HG02678 (cell line): Measurements from ENCODE around the gene BCAP29.
"Not testable (repeated sequence)": the region's sequence is repeated elsewhere in the genome, so short reads cannot be mapped to it uniquely, and the experiment has no call there.

Experiments
- ATAC-seq: cut with Tn5 transposase; IDR thresholded peaks from one replicate; pipeline ENCODE4 v1.9.1; 2021; ENCODE audit warnings: mild to moderate bottlenecking, moderate library complexity; ENCODE audit not compliant: unreplicated experiment

BCAP29 gene

DNA sequence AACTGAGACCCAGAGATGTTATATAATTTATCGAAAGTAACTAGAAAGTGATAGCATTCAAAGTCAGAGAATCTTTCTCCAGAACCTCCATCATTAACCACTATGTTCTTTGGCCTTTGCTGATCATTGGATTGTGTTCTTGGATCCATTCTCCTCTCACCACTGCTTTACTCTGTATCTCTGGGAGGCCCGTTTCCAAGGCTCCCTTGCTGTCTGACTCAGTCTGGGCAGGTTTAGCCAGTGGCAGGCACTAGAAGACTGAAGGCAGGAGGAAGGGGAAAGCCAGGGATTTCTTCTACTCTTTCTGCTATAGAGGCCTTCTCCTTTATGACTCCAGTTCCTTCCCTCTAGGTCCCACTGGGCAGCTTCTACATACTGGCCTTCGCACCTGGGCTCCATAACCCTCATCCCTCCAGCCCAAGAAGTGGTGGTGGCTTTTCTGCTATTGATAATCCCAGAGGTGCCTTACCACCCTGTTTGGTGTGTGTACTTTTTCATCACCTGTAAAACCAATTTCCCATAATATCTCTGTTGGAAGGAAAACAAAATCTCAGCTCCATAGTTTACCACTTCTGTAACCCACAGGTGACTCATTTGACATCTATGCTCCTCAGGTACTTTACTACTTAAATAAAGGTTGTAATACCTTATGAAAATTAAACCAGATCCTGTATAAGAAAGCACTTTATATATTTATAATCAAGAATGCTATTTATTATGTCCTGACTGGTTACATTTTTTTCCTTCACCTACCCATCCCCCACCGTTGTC, 36.0 kb downstream of the BCAP29 start:
- ATAC-seq, result no peak

DNA sequence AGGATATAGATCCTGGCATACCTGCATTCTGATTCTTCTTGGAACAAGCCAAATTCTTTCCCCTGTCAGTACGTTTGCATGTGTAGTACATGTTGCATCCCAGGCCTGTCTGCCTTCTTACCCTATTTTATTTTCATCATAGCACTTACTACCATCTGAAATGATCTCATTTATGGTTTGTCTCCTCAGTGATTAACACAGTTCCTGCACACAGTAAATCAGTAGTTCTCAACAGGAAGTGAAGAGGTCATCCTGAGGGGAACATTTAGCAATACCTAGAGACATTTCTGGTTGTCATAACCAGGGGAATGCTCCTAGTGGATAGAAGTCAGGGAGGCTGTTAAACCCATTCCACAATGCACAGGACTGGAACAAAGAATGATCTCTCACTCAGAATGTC, 42.4 kb downstream of the BCAP29 start:
- no peak for ATAC-seq

DNA sequence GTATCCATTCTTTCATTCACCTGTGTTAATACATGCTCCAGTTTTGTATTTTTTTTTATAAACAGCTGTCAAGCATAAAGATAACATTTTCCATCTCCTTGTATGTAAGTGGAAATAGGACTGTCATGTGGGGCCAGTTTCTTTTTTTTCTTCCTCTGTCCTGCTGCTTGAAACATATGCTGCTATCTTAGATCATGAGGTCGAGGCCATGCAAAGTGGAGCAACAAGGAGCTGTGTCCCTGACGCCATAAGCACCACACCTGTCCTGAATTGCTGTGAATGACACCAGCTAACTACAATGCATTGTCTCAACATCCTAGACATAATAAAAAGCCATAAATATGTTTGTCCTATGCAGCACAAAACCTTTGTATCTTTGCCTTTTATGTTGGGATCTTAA, 42.8 kb downstream of the BCAP29 start:
- no peak for ATAC-seq

DNA sequence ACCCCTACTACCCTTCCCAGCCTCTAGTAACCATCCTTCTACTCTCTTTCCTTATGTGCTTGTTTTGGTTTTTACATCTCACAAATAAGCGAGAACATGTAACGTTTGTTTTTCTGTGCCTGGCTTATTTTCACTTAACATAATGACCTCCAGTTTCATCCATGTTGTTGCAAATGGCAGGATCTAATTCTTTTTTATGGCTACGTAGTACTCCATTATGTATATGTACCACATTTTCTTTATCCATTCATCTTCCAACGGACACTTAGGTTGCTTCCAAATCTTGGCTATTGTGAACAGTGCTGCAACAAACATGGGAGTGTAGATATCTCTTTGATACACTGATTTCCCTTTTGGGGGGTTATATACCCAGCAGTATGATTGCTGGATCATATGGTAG, 47.0 kb downstream of the BCAP29 start:
- no peak for ATAC-seq

DNA sequence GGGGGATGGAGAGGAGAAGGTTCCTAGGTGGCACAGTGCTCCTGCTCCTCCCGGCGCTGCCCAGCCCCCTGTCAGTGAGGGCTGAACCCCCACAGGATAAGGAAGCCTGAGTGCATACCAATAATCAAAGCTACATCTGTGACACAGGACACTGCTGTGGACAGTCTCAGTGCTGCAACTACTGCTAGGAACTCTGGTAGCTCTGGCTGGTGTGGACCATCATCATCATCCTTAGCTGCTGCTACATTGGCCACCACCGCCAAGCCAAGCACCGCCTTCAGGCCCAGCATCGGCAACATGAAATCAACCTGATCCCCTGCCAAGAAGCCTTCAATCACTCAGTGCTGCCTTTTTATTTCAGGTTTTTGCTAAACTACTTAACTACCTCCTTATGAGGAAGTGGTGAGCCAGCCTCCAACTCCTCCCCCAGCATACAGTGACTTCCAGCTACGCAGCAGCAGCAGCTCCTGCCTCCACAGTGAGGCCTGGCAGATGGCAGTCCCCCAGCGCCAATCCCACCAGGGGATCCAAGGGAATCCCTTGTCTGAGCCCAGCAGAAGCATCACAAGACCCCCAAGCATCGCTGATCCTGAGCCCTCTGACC, 48.5 kb downstream of the BCAP29 start:
- no peak for ATAC-seq

GRCh38 chr7:107630342-107630741, 50.3 kb downstream of the BCAP29 start:
- ATAC-seq, result no peak

GRCh38 chr7:107631588-107632491, 51.8 kb downstream of the BCAP29 start:
- no peak for ATAC-seq

- no peak for ATAC-seq
Observed at GRCh38 chr7:107632492-107632865, 52.4 kb downstream of the BCAP29 start.

- peak; percentile 95 for ATAC-seq
Observed at GRCh38 chr7:107638594-107638993, 58.5 kb downstream of the BCAP29 start.

DNA sequence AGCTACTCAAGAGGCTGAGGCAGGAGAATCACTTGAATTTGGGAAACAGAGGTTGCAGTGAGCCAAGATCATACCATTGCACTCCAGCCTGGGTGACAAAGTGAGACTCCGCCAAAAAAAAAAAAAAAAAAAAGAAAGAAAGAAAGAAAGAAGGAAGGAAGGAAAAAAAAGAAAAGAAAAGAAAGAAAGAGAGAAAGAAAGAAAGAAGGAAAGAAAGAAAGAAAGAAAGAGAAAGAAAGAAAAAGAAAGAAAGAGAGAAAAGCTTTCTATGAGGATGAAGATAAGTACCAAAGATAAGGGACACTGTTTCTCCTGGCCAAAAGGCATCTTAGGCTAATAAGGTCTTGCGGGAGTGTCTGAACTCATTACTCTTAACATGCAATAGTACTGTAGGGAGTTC, 59.0 kb downstream of the BCAP29 start:
- not testable (repeated sequence) for ATAC-seq

DNA sequence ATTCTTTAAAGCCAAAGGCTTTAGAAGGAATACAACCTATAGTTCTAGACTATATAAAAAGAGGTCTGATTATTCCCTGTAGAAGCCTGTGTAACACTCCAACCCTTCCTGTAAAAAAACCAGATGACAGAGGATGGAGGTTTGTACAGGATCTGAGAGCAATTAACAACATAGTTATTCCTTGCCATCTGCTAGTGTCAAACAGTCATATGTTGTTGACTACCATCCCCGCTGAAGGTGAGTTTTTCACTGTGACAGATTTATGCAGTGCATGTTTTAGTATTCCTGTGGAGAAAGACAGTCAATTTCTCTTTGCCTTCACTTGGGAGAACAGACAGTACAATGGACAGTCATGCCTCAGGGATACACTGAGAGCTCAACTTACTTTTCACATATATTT, 61.6 kb downstream of the BCAP29 start:
- no peak for ATAC-seq

DNA sequence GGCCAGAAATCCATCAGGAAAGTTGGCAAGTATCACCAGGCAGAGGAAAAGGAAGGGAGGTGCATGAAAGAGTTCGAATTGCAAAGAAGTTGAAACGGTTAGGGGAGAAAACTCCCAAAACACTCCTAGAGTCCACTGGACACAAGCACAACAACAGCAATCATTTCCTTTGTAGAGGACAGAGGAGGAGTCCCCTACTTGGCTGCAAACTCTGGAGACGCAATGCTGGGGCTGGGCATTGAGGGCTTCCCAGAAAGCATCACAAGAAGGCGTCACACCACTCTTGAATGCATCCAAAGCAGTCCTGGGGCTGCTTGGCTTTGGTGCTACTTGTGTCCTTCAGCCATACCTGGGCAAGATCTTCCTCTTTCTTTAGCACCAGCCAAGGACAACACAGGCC, 62.5 kb downstream of the BCAP29 start:
- no peak for ATAC-seq

DNA sequence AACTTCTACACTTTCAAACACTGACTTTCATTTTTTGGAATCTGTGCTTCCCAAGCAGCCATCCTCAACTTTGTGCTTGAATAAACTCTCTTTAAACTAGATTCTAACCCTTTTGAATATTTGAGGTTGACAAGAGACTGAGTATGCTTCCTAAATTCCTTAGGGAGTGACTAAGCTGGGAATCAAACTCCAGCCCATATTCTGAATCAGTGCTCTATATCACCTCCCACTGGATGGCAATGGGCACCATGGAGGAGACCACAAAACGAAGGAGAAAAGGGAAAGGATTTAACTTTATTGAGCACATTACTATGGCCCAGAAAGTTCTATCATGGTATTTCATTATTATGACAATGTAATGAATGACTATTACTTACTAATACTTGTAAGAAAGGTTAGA, 63.4 kb downstream of the BCAP29 start:
- ATAC-seq, result no peak

DNA sequence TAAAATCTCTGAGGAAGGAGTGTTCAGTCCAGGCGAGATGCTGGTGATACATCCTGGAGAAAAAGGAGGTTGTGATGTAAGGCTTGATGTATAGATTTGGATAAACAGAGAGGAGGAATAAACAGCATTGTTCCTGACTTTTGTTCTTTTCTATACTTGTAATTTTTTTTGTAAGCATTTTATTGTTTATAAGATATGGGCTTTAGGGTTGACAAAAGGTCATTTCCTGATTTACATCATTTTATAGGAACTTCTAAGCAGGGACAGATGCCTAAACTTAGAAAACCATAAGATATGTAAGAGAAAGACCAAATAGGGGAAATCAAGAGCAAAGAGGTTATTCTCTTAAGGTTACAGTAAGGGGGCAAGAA, 63.9 kb downstream of the BCAP29 start:
- ATAC-seq, result no peak

DNA sequence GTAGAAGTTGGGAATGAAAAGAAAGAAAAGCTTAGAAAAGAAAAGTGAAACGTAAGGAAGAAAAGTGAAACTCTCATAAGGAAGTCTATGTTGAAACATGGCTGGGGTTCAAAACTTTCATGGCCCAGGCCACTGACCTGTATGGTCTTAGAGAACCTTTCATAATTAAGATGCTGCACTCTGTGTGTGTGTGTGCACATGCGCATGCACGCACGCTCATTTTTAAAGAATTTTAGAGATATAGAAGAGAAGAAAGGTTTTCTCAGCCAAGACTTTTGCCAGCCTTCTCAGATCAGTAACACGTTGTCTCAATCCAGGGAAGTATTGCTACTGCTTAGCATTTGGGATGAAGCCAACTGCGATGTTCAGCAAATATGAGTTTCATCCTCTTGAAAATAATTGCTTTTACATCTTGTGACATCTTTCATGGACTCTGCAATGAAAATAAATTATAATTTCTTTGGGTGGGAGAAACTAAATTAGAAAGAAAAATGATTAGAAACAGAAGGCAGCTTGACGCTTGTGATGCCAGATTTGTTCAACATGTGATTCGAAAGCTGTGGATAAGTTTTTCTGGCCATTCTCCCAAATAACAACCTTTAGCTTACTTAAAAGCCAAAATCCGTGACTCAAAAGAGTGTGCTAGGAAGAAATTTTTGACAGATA, 64.4 kb downstream of the BCAP29 start:
- ATAC-seq, result no peak

- no peak for ATAC-seq
Observed at GRCh38 chr7:107652642-107653041, 72.6 kb downstream of the BCAP29 start.

- no peak for ATAC-seq
Observed at GRCh38 chr7:107658467-107658866, 78.4 kb downstream of the BCAP29 start.

- no peak for ATAC-seq
Observed at GRCh38 chr7:107659666-107660065, 79.6 kb downstream of the BCAP29 start.

DNA sequence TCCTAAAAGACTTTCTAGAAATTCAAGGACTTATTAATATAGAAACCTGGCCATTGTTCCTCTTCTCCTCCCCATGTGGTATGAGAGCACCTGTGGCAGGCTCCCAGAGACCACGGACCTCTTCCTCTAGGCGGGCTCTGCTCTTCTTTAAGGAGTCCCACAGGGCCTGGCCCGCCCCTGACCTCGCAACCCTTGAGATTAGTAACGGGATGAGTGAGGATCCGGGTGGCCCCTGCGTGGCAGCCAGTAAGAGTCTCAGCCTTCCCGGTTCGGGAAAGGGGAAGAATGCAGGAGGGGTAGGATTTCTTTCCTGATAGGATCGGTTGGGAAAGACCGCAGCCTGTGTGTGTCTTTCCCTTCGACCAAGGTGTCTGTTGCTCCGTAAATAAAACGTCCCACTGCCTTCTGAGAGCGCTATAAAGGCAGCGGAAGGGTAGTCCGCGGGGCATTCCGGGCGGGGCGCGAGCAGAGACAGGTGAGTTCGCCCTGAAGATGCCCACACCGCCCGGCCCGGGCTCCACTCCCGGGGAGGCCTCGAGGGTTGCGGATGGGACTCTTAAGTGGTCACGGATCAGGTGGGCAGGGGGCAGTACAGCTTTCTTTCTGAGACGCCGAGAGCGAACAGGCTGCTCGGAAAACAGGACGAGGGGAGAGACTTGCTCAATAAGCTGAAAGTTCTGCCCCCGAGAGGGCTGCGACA, 80.5 kb downstream of the BCAP29 start, which contains the start of gene SLC26A4:
TSS of gene SLC26A4 (plus strand) at position 448 of the 700 bp plus-strand sequence. CDS start 814 bp downstream, outside the sequence.
- ATAC-seq, result peak; percentile 37

DNA sequence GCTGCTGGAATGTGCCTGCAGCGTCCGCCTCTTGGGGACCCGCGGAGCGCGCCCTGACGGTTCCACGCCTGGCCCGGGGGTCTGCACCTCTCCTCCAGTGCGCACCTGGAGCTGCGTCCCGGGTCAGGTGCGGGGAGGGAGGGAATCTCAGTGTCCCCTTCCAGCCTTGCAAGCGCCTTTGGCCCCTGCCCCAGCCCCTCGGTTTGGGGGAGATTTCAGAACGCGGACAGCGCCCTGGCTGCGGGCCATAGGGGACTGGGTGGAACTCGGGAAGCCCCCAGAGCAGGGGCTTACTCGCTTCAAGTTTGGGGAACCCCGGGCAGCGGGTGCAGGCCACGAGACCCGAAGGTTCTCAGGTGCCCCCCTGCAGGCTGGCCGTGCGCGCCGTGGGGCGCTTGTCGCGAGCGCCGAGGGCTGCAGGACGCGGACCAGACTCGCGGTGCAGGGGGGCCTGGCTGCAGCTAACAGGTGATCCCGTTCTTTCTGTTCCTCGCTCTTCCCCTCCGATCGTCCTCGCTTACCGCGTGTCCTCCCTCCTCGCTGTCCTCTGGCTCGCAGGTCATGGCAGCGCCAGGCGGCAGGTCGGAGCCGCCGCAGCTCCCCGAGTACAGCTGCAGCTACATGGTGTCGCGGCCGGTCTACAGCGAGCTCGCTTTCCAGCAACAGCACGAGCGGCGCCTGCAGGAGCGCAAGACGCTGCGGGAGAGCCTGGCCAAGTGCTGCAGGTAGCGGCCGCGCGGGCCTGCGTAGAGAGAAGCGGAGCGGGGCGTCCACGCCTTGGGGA, 81.2 kb downstream of the BCAP29 start:
- ATAC-seq, result peak; percentile 61
